ENCODE measurements around the gene SEPTIN11.

The SEPTIN11 gene

DNA sequence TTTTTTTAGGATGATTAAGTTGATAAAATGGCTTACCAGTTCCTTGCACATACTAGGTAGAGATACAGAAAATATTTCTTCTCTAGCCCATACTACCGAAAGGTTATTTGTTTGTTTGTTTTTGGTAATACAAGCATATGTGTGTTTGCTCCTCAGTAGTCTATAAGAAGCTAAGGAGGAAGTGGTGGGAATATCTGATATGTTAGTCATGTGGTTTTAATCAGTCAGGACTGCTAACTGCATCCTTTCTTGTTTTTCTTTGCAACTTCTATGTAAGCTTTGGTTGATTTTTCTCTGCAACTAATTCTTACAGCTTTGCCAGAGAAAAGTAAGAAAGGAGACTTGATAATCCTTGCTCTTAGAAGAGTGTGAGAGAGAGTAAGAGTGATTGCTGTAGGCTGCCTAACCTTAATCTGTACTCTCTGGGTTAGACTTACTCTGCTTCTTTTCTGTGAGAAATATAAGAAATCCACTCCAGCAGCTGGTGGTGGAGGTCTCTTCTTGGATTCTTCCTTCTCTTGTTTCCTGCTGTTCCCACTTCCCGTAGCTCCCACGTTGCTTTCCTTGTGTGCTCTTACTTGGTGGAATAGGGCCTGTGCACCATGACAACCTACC lies 28.3 kb downstream of the SEPTIN11 start:
- no peak for DNase-seq

DNA sequence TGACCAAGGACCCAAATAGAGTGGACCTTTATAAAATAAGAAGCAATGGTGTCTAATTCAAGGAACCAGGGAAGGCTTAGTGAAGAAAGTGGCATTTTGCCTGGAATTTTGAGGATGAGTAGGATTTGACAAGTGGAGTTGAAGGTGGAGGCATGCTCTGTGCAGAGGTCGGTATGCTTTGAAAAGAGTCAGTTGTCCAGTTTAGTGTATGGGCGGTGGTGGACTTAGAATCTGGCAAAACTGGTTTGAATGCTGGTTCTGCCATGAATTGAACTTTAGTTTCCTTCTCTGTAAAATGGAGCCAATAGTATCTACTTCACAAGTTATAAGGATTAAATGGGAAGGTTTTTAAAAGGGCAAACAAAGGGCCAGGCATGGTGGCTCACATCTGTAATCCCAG lies 29.7 kb downstream of the SEPTIN11 start:
- DNase-seq, result no peak

DNA sequence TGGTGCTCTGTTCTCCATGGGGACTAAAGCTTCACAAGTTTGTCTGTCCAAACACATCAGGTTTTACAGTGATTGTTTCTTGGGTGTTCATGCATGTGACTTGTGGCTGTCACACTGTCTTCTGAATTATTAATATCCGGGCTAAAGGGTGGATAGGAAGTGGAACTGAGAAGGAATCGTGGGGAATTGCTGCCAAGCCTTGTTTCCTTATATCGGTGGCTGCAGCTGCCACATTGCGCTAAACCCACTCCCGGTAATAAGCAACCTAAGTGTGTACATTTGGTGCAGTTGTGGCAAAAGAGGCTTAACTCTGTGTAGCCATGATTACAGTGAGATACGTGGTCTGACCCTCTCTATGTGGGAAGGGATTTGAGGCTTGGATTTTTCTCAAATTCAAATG lies 30.7 kb downstream of the SEPTIN11 start:
- DNase-seq, result no peak

DNA sequence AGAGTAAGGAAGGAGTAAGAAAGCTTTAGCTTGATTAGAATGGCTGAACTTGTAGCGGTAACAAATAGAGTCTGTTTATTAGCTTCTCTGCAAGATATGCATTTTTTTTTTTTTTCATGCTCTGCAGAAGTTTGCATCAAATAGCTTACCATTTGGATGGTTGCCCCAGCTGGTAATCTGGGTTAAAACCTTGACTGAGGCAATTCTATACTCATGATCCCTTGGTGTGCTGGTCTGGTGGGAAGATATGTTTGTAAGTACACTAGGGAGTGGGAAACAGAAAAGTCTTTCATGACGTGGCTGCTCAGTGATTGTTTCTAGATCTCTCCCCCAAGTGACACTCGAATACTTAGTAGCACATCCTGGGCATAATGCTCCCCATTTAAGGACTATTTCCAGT lies 32.1 kb downstream of the SEPTIN11 start:
- DNase-seq, result no peak

DNA sequence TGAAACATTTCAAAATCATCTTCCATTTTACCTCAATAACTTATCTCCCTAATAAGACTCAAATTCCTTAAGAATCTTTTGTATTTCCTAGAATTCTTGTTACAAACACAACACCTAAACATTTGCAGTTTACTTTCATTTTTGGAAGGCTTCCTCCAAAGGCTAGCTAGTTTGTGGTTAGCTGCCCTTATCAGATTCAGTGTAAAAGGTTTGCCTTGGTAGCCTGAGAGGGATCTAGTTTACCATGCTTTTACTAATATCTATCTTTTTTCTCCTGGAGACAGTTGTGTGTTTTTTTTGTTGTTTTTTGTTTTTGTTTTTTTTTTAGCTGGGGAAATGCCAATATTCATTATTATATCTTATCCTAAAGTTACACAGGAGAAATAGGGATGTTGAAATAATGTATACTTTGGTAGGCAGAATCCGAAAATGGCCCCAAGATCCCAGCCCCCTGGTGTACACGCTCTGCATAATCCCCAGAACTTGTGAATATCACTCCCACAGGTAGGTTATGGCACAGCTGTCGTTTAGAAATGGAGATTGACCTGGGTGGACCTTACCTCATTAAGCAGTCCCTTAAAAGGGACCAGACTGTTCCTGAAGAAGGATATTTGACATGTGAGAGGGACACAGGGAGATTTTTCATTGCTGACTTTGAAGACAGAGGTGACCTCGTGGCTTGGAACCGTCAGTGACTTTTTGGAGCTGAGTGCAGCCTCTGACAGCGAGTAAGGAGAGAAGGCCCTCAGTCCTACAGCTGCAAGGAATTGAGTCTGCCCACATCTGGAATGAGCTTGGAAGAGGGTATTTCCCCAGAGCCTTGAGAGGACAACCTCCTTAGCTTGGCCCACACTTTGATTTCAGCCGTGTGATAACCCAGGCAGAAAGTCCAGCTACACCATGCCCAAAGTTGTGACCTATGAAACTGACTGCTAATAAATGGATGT lies 33.4 kb downstream of the SEPTIN11 start:
- DNase-seq, result no peak

DNA sequence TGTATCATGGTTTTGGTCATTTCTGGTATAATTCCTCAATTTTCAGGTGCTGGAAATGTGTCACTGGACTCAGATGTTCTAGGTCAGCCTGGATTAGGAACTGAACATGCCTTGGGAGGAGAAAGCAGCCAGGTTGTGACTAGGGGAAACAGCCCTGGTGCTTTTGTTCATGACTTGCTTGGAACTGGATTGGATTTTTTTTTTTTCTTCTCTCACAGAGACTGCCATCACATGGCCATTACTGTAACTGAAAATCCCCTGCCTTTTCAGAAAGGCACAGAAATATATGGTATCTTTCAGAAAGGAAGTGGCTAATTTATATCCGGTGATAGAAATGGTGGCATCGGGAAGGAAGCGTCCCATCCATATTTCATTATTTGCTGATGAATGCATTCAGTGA lies 34.6 kb downstream of the SEPTIN11 start:
- DNase-seq, result no peak

DNA sequence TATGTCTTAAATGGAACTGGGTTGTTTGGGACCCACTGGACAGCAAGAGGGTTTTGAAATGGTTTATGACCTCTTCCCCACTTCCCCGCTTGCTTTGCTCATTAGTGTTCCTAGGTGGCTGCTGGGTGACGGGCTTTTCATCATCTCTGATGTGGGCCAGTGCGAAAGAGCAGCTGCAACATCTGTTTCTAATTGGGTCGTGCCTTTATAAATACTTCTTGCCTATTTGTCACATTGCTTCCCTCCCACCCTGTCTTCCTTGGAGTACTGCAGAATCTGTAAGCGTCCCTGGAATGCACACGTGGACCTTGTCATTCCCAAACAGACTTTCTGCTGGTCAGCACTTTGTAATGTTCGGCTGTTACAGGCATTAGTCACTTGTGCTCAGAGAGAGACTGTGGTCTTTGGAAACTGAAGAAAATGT lies 35.2 kb downstream of the SEPTIN11 start:
- peak in 4 of 56 donors; percentile 6 to 24 (median 15) for DNase-seq

DNA sequence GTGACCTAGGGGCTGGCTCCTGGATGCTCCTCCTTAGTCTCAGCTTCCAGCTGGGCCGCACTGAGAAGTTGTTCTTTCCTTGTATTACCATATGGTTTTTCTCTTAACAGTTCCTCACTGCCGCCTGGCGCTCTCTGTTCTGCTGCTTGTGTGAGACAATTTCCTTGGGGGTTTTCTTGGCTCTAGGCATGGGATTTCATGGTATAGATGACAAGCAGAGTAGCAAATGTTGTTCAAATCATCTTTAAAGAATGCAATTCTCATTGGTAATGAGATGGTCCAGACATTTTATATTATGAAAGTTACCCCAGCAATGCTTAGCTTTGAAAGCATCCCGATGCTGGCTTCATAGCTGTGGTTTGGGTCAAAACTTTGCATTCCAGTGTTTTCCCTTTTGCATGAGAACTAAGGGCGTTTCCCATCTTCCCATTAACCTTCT lies 37.6 kb downstream of the SEPTIN11 start:
- no peak for DNase-seq

DNA sequence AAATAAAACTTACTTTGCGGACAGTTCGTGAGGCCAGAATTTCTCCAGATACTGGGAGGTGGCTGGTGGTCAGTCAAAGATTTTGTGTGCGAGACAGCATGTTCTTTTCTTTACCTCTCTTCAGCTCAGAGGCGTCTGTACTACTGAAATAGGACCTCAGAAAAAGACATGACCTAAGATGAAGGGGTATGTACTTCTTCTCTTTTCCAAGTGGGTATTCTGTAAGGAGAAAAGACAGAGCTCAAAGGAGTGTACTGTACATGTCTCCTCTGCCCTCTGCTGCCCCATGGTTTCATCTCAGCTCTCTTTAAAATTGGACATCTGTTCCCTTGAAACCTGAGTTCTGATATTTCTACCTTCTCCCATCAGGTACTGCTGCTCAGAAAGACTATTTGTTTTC lies 38.1 kb downstream of the SEPTIN11 start:
- no peak for DNase-seq

DNA sequence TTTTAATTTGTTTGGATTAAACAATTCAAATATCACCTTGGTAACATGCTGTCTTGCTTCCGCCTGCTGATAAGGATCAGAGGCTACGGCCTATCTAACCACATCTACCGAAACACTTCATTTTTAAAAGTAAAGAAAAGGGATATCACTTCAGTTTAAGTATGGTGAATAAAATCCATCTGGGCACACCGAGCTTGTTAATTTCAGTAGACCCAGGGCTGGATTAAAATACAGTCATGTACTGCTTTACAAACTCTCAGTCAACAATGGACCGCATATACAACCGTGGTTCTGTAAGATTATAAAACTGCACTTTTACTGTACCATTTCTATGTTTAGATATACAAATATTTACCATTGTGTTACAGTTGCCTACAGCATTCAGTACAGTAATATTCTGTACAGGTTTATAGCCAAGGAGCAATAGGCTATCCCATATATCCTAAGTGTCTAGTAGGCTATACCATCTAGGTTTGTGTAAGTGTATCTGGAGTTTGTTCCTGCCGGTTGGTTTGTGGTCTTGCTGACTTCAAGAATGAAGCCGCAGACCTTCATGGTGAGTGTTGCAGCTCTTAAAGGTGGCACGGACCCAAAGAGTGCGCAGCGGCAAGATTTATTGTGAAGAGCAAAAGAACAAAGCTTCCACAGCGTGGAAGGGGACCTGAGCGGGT lies 40.0 kb downstream of the SEPTIN11 start:
- DNase-seq, result no peak

DNA sequence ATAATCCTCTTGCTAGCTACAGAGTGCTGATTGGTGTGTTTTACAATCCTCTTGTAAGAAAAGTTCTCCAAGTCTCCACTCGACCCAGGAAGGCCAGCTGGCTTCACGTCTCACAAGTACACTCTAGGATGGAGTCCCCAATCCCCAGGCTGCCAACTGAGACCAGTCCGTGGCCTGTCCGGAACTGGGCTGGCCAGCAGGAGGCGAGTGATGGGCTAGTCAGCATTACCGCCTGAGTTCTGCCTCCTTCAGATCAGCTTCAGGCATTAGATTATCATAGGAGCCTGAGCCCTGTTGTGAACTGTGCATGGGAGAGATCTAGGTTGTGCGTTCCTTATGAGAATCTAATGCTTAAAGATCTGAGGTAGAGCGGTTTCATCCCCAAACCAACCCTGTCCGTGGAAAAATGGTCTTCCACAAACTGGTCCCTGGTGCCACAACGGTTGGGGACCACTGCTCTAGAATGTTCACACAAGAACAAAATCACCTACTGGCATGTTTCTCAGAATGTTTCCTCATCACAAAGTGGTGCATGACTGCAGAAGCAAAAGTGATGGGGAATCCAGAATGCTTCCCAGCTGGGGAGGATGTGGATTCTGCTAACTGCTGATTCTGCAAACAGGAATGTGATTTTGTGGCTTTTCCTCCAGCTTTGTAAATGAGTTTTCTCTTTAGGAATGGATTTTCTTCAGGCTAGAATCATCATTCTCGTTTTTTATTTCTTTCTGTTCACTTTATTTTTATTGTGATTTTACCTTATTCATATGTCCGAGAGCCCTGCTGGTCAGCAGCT lies 40.9 kb downstream of the SEPTIN11 start:
- DNase-seq, result no peak

DNA sequence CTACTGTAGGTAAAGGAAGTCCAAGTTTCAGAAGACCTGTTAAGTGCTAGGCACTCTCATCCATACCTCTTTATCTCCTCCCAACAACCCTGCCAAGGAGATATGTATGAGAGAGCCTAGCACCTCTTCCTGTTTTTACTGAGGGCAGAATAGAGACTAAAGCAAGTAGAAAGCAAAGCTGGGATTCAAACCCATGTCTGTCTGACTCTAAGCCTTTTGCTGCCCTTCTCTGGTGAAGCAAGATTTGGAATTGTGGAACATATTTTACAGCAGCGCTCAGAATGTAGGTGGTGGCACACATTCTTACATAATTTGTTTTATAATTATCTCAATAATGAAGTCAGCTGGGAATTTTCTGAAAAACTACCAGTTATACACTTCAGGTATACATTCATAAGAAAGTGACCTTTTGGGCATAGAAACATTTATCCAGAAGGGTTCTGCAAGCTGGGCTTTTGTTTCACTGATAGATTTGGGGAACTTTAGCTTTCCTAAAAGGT lies 41.7 kb downstream of the SEPTIN11 start:
- no peak for DNase-seq

DNA sequence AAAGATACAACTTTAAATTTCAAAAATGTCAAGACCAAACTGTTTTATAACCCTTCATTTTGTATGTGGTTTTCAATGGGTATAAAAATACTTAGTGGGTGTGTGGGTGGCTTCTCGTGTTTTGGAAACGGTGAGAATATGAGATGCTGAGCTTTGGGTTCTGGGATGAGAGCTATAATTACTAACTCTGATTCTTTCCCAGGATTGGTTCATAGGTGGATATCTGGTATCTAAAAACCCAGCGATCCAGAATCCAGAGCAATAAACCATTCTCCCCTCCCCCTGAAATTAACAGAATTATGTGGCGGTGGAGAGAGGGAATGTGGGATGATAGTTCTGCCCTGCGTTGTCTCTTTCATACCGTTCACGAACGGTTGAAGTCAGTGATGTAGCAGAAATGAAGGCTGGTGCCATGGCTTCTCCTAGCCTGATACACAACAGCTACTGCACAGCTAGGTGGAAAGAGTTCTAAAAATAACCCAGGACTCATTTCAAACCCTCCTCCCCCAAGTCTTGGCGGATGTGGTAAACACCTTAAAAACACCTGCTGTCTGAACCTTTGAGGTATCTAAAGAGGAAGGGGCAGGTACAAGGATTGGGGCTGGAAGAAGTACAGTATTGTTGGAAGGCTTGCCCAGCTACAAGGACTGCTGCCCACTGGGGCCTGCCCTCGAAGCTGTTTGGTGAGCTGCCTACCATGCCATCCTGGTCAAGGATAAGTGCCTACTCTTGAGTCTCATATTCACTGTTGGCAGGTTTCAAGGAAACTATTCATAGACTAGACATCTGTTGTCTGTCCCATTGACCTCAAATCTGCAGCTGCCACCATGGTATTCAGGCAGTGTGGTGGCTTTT lies 44.5 kb downstream of the SEPTIN11 start:
- peak in 3 of 56 donors; percentile 10 to 33 (median 21) for DNase-seq

DNA sequence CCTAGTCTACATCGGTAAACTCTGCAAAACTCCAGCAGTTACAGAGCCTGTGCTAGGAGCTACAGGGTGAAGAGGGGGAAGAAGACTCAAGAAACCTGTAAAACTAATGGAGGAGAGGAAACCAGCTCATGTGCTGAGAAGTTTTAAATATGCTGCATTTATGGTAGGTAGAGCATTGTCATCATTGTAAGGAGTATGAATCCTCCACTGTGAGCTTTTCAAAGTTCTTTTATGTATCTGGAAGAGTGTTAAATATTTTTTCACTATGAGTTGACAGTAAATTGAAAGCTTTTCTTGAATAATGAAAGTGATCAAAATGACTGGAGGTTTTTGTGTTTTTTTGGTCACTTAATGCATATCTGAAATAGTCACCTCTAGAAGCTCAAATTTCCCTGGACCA lies 46.2 kb downstream of the SEPTIN11 start:
- no peak for DNase-seq

DNA sequence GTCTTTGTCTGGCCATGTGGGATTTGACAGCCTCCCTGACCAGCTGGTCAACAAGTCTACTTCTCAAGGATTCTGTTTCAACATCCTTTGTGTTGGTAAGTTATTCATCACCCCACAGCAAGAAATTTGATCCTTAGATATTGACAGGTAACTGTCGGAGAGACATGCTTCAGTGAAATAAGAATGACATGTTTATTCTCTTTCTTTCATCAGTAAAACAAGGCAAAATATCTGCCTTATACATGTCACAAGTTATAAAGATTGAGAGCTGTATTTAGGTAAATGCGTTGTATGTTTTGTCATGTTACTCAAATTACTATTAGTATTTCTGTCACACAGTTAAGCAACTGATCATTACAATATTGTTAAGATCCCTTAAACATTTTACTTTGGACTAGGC lies 46.9 kb downstream of the SEPTIN11 start:
- DNase-seq, result no peak

DNA sequence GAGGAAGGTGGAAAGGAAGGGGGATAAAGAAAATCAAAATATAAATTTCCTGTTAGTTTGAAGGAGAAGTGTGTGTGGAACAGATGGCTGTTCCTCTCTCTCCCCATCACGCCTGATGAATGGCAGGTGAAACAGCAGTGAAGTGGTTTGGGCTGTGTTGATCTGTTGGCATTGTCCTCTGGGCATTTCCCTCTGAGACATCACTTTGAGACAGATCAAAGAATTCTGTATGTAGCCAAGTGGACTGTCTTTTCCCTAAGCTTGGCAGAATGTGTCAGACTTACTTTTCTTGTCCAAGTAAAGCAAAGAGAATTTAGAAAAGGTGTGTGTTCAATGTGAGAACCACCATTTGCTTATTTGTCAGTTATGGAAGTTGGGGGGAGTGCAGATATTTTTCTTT lies 47.5 kb downstream of the SEPTIN11 start:
- no peak for DNase-seq

DNA sequence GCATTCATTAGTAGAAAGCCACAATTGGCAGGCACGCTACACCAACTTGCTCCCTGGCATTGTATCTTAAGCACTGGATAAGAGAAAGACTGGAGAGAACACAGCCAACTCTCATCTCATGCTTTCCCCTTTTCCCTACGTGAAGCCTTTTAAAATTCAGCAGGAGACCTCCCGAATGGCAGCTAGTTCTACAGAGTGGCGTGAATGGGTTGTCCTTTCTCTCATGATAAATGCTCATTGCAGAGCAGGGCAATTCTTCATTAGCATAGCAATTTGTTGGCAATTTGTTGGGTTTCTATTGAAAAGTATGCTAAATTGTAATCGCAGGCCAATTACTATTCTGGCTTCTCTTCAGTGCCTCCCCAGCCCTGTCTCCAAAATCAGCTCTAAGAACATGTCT lies 48.0 kb downstream of the SEPTIN11 start:
- DNase-seq, result peak in 17 of 56 donors; percentile 2 to 77 (median 31)

DNA sequence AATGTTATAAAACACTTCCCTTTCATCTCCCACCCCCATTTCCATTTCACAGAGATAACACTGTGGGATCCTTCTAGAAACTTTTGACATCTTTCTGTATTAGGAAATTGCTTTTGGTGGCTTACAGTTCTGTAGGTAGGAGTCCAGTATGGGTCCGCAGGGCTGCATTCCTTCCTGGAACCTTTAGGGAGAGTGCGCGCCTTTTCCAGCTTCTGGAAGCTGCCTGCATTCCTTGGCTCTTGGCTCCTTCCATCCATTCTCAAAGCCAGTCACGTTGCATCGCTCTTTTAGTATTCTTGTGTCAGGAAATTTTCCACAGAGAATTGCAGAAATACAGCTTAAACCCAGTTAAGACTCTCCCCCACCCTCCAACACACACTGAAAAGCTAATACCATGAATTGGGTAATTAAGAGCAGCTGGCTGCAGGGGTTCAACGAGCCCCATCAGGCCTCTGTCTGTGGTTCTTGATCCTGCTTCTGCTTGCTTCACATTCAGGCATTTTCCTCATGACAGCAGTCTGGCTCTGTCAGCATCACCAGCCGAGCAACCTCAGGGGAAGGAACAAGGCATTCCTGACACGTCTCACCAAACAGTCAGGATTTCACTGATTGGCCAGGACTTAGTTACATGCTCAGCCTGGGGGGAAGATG lies 48.8 kb downstream of the SEPTIN11 start:
- DNase-seq, result peak in 5 of 56 donors; percentile 8 to 20 (median 13)

All from nucleus accumbens (tissue), 56 donors.